ENCODE results near the gene TRAPPC2L. TPM values are rescaled to one million over a fixed set of nuclear protein-coding genes. Genes with fewer than 3 reads are reported as not detected.

Gene TRAPPC2L
- total and polyA plus RNA-seq, 10 of the 15 experiments (the other 5 are each of a cell fraction or from before 2014, with no cell fraction given): 56.3 to 363 (median 118) TPM

- TF ChIP-seq RCOR1 (conservative IDR thresholded peaks at IDR 0.05; ENCODE audit: low read depth, low read length) (no peak), PRDM15 (CRISPR knock-in tag; IDR thresholded peaks at IDR 0.05) (peak; percentile 88; the same call in 1 of the 2 replicates), NFIC (IDR thresholded peaks at IDR 0.05; ENCODE audit: low read depth, low read length) (no peak), IRF5 (IDR thresholded peaks at IDR 0.05; ENCODE audit: borderline replicate concordance) (no peak), HDAC2 (IDR thresholded peaks at IDR 0.05) (no peak), EP300 (IDR thresholded peaks at IDR 0.05; ENCODE audit: borderline replicate concordance in 1 of 2, control insufficient read depth in 1 of 2, low read depth in 2 of 2, low read length in 2 of 2) (no peak), ZSCAN29 (IDR thresholded peaks at IDR 0.05) (no peak), CBFB (IDR thresholded peaks at IDR 0.05; ENCODE audit: low read depth) (no peak), NFYB (IDR thresholded peaks at IDR 0.05; ENCODE audit: insufficient read depth, low read depth, low read length) (no peak), EZH2 (IDR thresholded peaks at IDR 0.05; ENCODE audit: borderline replicate concordance, control insufficient read depth, low read depth, low read length) (no peak), BHLHE40 (IDR thresholded peaks at IDR 0.05; ENCODE audit: borderline replicate concordance in 1 of 2, low read depth in 2 of 2, low read length in 1 of 2) (peak; percentile 91 to 99), ZBED1 (IDR thresholded peaks at IDR 0.05; ENCODE audit: borderline replicate concordance) (no peak), STAT1 (conservative IDR thresholded peaks at IDR 0.05) (no peak), FOS (IDR thresholded peaks at IDR 0.05; ENCODE audit: borderline replicate concordance, extremely low read depth, insufficient read length) (peak; percentile 80), NR2F1 (conservative IDR thresholded peaks at IDR 0.05) (no peak), BACH1 (IDR thresholded peaks at IDR 0.05; ENCODE audit: borderline replicate concordance) (peak; percentile 42; the same call in 1 of the 2 replicates), ZNF24 (IDR thresholded peaks at IDR 0.05) (no peak), CHD1 (IDR thresholded peaks at IDR 0.05; ENCODE audit: low read depth, low read length) (no peak), NRF1 (conservative IDR thresholded peaks at IDR 0.05; ENCODE audit: low read depth, low read length) (no peak), CREM (IDR thresholded peaks at IDR 0.05; ENCODE audit: low read depth) (0 out of 2 replicates have a peak, but pooled peaks have one; percentile 20), KLF5 (IDR thresholded peaks at IDR 0.05; ENCODE audit: partially characterized antibody) (no peak), WRNIP1 (IDR thresholded peaks at IDR 0.05; ENCODE audit: borderline replicate concordance, low read depth, low read length) (no peak)
- TF ChIP-seq, protein P1, sequence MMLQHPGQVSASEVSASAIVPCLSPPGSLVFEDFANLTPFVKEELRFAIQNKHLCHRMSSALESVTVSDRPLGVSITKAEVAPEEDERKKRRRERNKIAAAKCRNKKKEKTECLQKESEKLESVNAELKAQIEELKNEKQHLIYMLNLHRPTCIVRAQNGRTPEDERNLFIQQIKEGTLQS (IDR thresholded peaks at IDR 0.05; ENCODE audit: borderline replicate concordance, extremely low read depth, low read depth, low read length): peak; percentile 98
- TF ChIP-seq, protein P2, sequence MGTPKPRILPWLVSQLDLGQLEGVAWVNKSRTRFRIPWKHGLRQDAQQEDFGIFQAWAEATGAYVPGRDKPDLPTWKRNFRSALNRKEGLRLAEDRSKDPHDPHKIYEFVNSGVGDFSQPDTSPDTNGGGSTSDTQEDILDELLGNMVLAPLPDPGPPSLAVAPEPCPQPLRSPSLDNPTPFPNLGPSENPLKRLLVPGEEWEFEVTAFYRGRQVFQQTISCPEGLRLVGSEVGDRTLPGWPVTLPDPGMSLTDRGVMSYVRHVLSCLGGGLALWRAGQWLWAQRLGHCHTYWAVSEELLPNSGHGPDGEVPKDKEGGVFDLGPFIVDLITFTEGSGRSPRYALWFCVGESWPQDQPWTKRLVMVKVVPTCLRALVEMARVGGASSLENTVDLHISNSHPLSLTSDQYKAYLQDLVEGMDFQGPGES (IDR thresholded peaks at IDR 0.05): peak; percentile 36; the same call in 1 of the 2 replicates
These were observed at the start of gene TRAPPC2L, which contains the start of gene GALNS (continued) for GRCh38 chr16:88856828-88857727.

Data from GM12878 (cell line).